ENCODE results near the gene WDR46.

DNA sequence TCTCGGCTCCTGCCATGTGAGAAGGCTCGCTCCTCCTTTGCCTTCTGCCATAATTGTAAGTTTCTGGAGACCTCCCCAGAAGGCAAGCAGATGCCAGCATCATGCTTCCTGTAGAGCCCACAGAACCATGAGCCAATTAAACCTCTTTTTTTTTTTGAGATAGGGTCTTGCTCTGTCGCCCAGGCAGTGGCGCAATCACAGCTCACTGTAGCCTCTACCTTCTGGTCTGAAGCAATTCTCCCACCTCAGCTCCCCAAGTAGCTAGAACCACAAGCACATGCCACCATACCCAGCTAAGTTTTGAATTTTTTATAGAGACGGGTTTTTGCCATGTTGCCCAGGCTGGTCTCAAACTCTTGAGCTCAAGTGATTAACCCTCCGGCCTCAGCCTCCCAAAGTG, 52.2 kb downstream of the WDR46 start:
- TF ChIP-seq, protein P1, sequence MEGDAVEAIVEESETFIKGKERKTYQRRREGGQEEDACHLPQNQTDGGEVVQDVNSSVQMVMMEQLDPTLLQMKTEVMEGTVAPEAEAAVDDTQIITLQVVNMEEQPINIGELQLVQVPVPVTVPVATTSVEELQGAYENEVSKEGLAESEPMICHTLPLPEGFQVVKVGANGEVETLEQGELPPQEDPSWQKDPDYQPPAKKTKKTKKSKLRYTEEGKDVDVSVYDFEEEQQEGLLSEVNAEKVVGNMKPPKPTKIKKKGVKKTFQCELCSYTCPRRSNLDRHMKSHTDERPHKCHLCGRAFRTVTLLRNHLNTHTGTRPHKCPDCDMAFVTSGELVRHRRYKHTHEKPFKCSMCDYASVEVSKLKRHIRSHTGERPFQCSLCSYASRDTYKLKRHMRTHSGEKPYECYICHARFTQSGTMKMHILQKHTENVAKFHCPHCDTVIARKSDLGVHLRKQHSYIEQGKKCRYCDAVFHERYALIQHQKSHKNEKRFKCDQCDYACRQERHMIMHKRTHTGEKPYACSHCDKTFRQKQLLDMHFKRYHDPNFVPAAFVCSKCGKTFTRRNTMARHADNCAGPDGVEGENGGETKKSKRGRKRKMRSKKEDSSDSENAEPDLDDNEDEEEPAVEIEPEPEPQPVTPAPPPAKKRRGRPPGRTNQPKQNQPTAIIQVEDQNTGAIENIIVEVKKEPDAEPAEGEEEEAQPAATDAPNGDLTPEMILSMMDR (conservative IDR thresholded peaks at IDR 0.05) = no peak
- TF ChIP-seq EZH2 (IDR thresholded peaks at IDR 0.05; ENCODE audit: low read depth) = no peak

Data from PC-9 (cell line).